Progenitor cell of endocrine pancreas (in vitro differentiated cells): ENCODE results near the gene SH3BP1. TPM values are rescaled to one million over a fixed set of nuclear protein-coding genes. Genes with fewer than 3 reads are reported as not detected.
A peak's percentile ranks its signal among the peaks of the same experiment; 100 is the strongest.
"Not testable (repeated sequence)": the region's sequence is repeated elsewhere in the genome, so short reads cannot be mapped to it uniquely, and the experiment has no call there.

Source experiments
- DNase-seq: peaks from one replicate; pipeline ENCODE4 v3.0.0; 2021; ENCODE audit warnings: low spot score; ENCODE audit not compliant: unreplicated experiment
- H3K27ac Mint-ChIP-seq: 2 replicates; pipeline ENCODE4 v1.8.0; 2021; ENCODE audit warnings: mild to moderate bottlenecking, moderate library complexity, mixed read lengths
- H3K27me3 Mint-ChIP-seq: 2 replicates; pipeline ENCODE4 v1.8.0; 2021; ENCODE audit warnings: mixed read lengths
- H3K36me3 Mint-ChIP-seq: 2 replicates; pipeline ENCODE4 v1.8.0; 2022; ENCODE audit warnings: mixed read lengths; ENCODE audit not compliant: insufficient read depth
- H3K4me1 Mint-ChIP-seq: 2 replicates; pipeline ENCODE4 v1.8.0; 2021; ENCODE audit warnings: low read depth, mixed read lengths
- H3K4me3 Mint-ChIP-seq: 2 replicates; pipeline ENCODE4 v1.8.0; 2021; ENCODE audit warnings: low read depth, mild to moderate bottlenecking, moderate library complexity, mixed read lengths
- H3K9me3 Mint-ChIP-seq: 2 replicates; pipeline ENCODE4 v1.8.0; 2021; ENCODE audit warnings: low read depth, mixed read lengths
- total RNA-seq: library from RNA; stranded (reverse); gene quantifications from 2 replicates; pipeline ENCODE4 v1.2.1, GENCODE V29; 2021
- TF ChIP-seq, protein P1 (sequence below): fragments of 200-600 bp; sonication (generic); IDR thresholded peaks from one replicate; pipeline ENCODE4 v1.5.0; 2021; ENCODE audit warnings: antibody characterized with exemption, mild to moderate bottlenecking; ENCODE audit not compliant: unreplicated experiment

Gene SH3BP1
- total RNA-seq, 1 donor from 2014 or later, result 27.4 TPM

DNA sequence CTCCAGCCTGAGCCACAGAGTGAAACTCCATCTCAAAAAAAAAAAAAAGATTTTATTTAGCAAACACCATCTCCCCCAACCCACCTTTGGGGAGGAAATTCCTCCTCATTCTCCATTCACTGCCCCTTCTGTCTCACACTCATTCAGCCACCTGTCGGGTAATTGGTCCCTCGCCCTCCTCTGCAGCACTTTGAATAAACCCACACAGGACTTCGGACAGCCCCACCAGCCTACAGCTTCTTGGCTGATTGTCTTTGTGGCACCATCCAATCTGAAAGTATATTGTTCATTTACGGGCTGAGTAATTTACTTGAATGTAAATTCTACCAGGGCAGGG, 38.3 kb upstream of the SH3BP1 start:
- TF ChIP-seq, protein P1, sequence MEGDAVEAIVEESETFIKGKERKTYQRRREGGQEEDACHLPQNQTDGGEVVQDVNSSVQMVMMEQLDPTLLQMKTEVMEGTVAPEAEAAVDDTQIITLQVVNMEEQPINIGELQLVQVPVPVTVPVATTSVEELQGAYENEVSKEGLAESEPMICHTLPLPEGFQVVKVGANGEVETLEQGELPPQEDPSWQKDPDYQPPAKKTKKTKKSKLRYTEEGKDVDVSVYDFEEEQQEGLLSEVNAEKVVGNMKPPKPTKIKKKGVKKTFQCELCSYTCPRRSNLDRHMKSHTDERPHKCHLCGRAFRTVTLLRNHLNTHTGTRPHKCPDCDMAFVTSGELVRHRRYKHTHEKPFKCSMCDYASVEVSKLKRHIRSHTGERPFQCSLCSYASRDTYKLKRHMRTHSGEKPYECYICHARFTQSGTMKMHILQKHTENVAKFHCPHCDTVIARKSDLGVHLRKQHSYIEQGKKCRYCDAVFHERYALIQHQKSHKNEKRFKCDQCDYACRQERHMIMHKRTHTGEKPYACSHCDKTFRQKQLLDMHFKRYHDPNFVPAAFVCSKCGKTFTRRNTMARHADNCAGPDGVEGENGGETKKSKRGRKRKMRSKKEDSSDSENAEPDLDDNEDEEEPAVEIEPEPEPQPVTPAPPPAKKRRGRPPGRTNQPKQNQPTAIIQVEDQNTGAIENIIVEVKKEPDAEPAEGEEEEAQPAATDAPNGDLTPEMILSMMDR, result no peak
- DNase-seq, result no peak
- Mint-ChIP-seq H3K27ac (peak overlapping the region; percentile 90), H3K27me3 (no peaks in the 10 kb centered on the region), H3K9me3 (no peaks in the 10 kb centered on the region), H3K4me1 (peaks cover 17% of the 10 kb centered on the region), H3K36me3 (no peaks in the 10 kb centered on the region), H3K4me3 (peak overlapping the region; percentile 44)

DNA sequence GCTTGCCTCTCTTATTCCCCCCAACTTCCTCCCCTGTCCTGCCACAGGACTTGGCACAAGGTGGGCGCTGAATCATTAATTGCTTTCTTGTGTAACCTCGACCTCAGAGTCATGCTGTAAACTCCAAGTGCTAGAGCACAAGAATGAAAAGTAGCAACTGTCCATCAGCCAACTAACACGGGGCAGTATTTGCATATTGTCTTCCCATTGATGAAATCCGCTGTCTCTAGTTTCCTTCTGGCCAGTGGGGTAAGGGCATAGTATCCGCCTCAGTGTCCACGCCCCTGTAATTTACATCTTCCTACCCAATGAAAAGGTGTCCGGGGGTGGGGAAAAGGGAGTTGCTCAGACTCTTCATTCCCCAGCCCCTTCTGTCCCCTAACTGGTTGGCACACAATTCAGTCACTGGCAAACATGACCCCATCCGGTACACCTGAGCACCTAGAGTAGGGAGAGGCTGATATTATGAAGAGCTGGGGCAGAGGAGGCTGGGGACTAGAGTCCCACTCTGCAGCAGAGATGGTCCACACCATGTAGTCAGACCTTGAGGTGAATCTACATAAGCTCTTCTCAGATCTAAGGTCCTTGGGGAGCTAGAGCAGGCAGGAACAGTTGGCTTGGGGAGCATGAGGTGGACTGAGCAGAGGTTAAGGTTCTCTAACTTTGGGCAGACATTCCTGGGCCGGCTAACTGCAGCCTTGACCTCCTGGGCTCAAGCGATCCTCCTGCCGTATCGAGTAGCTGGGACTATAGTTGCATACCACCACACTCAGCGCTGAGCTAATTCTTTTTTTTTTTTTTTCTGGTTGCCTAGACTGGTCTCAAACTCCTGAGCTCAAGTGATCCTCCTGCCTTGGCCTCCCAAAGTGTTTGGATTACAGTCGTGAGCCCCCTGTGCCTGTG, 37.7 kb upstream of the SH3BP1 start:
- no peak for DNase-seq
- Mint-ChIP-seq H3K4me1 (peaks cover 17% of the 10 kb centered on the region), H3K4me3 (peak overlapping the region; percentile 44), H3K27me3 (no peaks in the 10 kb centered on the region), H3K36me3 (no peaks in the 10 kb centered on the region), H3K27ac (peak overlapping the region; percentile 90), H3K9me3 (no peaks in the 10 kb centered on the region)
- TF ChIP-seq, protein P1, result no peak

DNA sequence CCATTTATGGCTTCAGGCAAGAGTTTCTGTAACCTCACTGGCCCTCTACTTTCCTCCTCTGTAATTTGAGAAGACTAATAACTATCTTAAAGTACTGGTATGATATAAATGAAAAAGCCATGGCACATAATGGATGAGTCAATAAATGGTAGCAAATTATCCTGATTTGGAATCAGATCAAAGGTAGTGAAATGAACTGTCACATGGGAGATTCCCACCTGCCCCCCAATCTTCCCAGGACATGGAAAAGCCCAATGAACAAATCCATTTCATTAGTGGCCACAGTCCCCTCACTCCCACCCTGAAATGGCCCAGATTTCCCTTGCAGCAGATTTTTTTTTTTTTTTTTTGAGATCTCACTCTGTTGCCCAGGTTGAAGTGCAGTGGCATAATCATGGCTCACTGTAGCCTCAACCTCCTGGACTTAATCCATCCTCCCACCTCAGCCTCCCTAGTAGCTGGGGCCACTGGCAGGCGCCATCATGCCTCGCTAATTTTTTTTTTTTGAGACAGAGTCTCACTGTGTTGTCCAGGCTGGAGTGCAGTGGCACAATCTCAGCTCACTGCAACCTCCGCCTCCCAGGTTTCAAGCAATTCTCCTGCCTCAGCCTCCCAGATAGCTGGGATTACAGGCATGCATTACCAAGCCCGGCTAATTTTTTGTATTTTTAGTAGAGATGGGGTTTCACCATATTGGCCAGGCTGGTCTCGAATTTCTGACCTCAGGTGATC, 36.8 kb upstream of the SH3BP1 start:
- not testable (repeated sequence) for H3K9me3 Mint-ChIP-seq, H3K36me3 Mint-ChIP-seq, H3K4me3 Mint-ChIP-seq, H3K27ac Mint-ChIP-seq, H3K27me3 Mint-ChIP-seq, DNase-seq
- peaks cover 19% of the 10 kb centered on the region for H3K4me1 Mint-ChIP-seq

DNA sequence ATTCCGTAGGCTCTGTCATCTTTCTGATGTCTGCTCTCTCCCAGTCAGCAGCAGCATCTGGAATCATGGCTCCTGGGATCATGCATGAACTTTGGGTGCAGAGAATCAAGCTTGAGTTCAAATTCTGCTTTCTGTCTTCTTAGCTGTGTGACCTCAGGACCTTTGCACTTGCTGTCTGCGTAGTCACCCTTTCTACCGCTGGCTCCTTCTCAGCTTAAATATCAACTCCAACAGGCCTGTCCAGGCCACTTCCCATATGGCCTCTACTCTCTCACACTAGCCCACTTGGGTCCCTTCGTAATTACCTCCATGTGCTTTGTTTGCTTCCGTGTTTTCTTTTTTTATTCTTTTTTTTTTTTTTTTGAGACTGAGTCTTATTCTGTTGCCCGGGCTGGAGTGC, 35.4 kb upstream of the SH3BP1 start:
- TF ChIP-seq, protein P1, result no peak
- no peak overlapping the region for H3K4me3 Mint-ChIP-seq
- no peaks in the 10 kb centered on the region for H3K9me3 Mint-ChIP-seq
- H3K27ac Mint-ChIP-seq, result no peak overlapping the region
- H3K36me3 Mint-ChIP-seq, result no peaks in the 10 kb centered on the region
- DNase-seq, result no peak
- H3K4me1 Mint-ChIP-seq, result peaks cover 23% of the 10 kb centered on the region
- H3K27me3 Mint-ChIP-seq, result no peaks in the 10 kb centered on the region

DNA sequence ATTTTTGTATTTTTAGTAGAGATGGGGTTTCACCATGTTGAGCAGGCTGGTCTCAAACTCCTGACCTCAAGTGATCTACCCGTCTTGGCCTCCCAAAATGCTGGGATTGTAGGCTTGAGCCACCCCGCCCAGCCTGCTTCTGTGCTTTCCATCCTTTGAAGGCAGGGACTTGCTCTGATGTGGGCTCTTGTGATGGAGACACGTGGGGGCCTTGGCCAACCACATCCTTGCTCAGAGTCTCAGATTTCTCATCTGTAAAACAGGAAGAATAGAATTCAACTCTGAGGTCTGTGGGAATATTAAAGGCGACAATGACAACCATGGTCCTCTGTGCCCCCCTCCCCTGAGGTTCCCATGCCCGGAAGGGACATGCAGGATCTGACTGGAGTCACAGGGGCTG, 34.6 kb upstream of the SH3BP1 start:
- TF ChIP-seq, protein P1, result no peak
- no peak overlapping the region for H3K27ac Mint-ChIP-seq
- no peaks in the 10 kb centered on the region for H3K27me3 Mint-ChIP-seq
- H3K9me3 Mint-ChIP-seq, result no peaks in the 10 kb centered on the region
- H3K4me3 Mint-ChIP-seq, result no peak overlapping the region
- H3K4me1 Mint-ChIP-seq, result peaks cover 29% of the 10 kb centered on the region
- no peaks in the 10 kb centered on the region for H3K36me3 Mint-ChIP-seq
- DNase-seq, result no peak
